WTC11 (cell line): ENCODE results near the gene RSPH1.

Experiments used
- CTCF ChIP-seq: fragments of 200-600 bp; IDR thresholded peaks from 2 replicates; pipeline ENCODE4 v1.8.0; 2022; ENCODE audit warnings: antibody characterized with exemption
- TP53 ChIP-seq: sonication (generic); formaldehyde crosslinking; IDR thresholded peaks from 2 replicates; pipeline ENCODE4 v1.8.1; 2023; ENCODE audit warnings: mild to moderate bottlenecking, missing genetic modification reagents
- USF1 ChIP-seq: sonication (generic); formaldehyde crosslinking; IDR thresholded peaks from 2 replicates; pipeline ENCODE4 v1.8.0; 2022; ENCODE audit warnings: mild to moderate bottlenecking, missing genetic modification reagents

- TF ChIP-seq CTCF (no peak), USF1 (CRISPR knock-in tag) (no peak), TP53 (CRISPR knock-in tag) (no peak)
Measured at GRCh38 chr21:42537106-42537742, 41.2 kb upstream of the RSPH1 start.
